Bone marrow (tissue), 2 donors: ENCODE data around the gene HLTF.
A peak's percentile ranks its signal among the peaks of the same experiment; 100 is the strongest.
"Not testable (repeated sequence)": the region's sequence is repeated elsewhere in the genome, so short reads cannot be mapped to it uniquely, and the experiment has no call there.

ENCODE experiments used
- DNase-seq, 2 donors: peaks; one replicate each; lab custom pipeline; 2025; lab: John Stamatoyannopoulos, UW

HLTF gene

GRCh38 chr3:148991219-148992026 is 94.9 kb downstream of the HLTF start, which contains the start of gene GYG1:
Gene GYG1 (plus strand): TSS chr3:148991540. CDS start chr3:148991641, 101 bp downstream.
- peak; percentile 66 to 70 for DNase-seq

GRCh38 chr3:148990236-148990635 is 96.1 kb downstream of the HLTF start:
- no peak for DNase-seq

GRCh38 chr3:148987551-148987950 is 98.8 kb downstream of the HLTF start:
- not testable (repeated sequence) for DNase-seq

- no peak for DNase-seq
Observed at GRCh38 chr3:148981273-148981672, 105.1 kb downstream of the HLTF start.
